ENCODE data around the gene HCN4.

The HCN4 gene

GRCh38 chr15:73329501-73330200 is 39.1 kb downstream of the HCN4 start:
- TF ChIP-seq, protein P1, sequence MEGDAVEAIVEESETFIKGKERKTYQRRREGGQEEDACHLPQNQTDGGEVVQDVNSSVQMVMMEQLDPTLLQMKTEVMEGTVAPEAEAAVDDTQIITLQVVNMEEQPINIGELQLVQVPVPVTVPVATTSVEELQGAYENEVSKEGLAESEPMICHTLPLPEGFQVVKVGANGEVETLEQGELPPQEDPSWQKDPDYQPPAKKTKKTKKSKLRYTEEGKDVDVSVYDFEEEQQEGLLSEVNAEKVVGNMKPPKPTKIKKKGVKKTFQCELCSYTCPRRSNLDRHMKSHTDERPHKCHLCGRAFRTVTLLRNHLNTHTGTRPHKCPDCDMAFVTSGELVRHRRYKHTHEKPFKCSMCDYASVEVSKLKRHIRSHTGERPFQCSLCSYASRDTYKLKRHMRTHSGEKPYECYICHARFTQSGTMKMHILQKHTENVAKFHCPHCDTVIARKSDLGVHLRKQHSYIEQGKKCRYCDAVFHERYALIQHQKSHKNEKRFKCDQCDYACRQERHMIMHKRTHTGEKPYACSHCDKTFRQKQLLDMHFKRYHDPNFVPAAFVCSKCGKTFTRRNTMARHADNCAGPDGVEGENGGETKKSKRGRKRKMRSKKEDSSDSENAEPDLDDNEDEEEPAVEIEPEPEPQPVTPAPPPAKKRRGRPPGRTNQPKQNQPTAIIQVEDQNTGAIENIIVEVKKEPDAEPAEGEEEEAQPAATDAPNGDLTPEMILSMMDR (IDR thresholded peaks at IDR 0.05; ENCODE audit: low read length, missing control alignments), result no peak
- DNase-seq (ENCODE audit: low read depth), result no peak
- H3K4me3 ChIP-seq (replicated peaks; ENCODE audit: low read depth, low read length), result no peak overlapping the region

DNA sequence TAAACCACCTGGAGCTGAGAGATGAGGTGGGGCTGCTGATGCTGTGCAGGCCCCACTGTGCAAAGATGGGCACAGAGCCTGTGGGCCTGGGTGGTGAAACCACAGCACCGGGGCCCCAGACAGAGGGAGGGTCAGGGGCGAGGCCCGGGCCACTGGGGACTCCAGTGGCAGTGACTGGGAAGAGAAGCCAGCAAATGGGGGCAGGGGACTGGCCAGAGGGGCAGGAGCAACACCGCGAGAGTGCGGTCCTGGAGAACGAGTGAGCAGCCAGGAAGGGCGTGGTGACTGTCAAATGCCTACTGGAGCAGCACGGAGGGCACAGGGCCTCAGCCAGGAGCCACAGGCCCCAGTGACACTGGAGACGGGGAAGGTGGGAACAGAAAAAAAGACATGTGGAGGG is 39.8 kb downstream of the HCN4 start:
- no peak overlapping the region for H3K4me3 ChIP-seq (replicated peaks; ENCODE audit: low read depth, low read length)
- TF ChIP-seq, protein P1 (IDR thresholded peaks at IDR 0.05; ENCODE audit: low read length, missing control alignments), result no peak
- no peak for DNase-seq (ENCODE audit: low read depth)

DNA sequence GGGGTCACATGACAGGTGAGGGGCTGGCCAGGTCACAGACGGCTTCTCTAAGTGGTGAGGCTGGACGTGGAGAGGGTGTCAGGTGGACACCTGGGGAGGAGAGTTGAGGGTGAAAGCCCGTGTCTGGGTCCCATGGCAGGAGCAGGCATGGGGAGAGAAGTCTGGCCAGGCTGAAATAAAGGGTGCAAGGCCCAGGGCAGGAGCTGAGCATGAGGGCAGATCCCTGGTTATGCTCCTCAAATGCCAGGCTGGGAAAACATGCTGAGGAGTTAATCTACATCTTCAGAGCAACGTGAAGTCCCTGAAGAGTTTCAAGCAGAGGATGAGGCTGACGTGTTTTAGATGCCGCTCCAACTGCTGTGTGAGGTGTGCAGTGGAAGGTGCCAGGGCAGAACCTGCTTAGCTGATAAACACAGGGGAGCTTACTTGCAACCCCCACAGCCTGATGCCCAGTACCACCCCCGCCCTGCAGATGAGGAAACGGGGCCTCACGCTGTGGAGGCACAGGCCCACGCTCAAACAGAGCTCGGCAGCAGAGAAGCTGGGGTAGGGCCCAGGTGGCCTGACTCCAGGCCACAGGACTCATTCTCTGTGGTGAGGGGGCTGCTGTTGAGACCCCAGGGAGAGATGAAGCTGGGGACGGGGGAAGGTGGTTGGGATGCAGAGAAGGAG is 40.5 kb downstream of the HCN4 start:
- no peak for DNase-seq (ENCODE audit: low read depth)
- no peak overlapping the region for H3K4me3 ChIP-seq (replicated peaks; ENCODE audit: low read depth, low read length)
- TF ChIP-seq, protein P1 (IDR thresholded peaks at IDR 0.05; ENCODE audit: low read length, missing control alignments), result no peak

- no peak for DNase-seq (ENCODE audit: low read depth)
- H3K4me3 ChIP-seq (replicated peaks; ENCODE audit: low read depth, low read length), result no peak overlapping the region
- TF ChIP-seq, protein P1 (IDR thresholded peaks at IDR 0.05; ENCODE audit: low read length, missing control alignments), result no peak
Observed at GRCh38 chr15:73326157-73326556, 42.6 kb downstream of the HCN4 start.

DNA sequence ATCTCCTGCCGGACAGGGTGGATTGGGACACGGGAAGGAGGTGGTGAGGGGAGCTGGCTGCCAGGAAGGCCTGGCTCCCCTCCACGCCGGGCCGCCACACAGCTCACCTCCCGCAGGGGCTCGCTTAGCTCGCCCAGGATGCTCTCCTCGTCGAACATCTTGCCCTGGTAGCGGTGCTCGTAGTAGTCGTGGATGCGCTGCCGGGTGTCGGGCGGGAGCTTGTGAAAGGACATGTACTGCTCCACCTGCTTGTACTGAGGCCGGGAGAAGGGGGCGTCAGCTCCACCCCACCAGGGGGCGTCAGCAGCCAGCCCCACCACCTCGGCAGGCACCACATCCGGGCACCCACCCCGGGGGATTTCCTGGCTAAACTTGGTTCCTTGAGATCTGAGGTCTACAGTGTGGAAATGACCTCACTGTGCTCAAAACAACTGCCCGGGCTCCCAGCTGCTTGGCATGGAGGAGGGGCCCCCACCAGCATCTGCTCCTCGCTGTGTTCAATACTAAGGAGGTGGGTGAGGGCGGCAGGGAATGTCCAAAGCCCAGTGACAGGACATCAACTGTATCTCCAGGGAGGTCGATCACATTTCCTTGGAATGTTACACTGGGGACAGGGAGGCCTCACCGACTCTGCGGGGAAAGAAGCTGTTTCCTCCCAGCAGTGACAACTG is 43.4 kb downstream of the HCN4 start:
- TF ChIP-seq, protein P1 (IDR thresholded peaks at IDR 0.05; ENCODE audit: low read length, missing control alignments), result no peak
- no peak for DNase-seq (ENCODE audit: low read depth)
- no peak overlapping the region for H3K4me3 ChIP-seq (replicated peaks; ENCODE audit: low read depth, low read length)

DNA sequence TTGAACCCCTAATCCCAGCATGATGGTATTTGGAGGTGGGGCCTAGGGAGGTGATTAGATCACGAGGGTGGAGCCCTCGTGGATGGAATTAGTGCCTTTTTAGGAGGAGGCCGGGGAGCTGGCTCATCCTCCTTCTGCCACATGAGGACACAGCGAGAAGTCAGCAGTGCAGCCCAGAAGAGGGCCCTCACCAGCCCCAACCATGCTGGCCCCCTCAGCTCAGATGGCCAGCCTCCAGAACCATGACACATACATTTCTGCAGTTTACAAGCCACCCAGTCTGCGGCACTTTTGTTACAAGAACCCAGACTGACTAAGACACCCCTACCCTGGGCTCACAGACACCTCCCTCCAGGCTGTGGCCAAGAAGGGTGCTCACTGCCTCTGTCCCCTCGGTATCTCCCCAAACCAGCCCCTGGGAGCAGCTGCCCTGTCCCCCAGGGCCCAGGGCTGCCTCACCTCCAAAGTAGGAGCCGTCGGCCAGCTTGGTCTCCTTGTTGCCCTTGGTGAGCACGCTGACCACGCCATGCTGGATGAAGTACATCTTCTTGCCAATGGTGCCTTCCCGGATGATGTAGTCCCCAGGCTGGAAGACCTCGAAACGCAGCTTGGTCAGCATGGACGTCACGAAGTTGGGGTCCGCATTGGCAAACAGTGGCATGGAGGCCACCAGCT is 44.1 kb downstream of the HCN4 start:
- TF ChIP-seq, protein P1 (IDR thresholded peaks at IDR 0.05; ENCODE audit: low read length, missing control alignments), result no peak
- H3K4me3 ChIP-seq (replicated peaks; ENCODE audit: low read depth, low read length), result no peak overlapping the region
- no peak for DNase-seq (ENCODE audit: low read depth)
